DND-41 (cell line): ENCODE measurements around the gene TOGARAM1.
A peak's percentile ranks its signal among the peaks of the same experiment; 100 is the strongest.

Experiments used
- ATAC-seq: fragments of 200-7000 bp; cut with Tn5 transposase; 3 replicates; pipeline ENCODE4 v1.9.1; 2021; ENCODE audit warnings: low read depth; ENCODE audit not compliant: insufficient read depth
- DNase-seq: peaks from one replicate; pipeline ENCODE4 v3.0.0-alpha.2; 2020
- H2AFZ ChIP-seq: 2 replicates; pipeline ENCODE4 v1.6.0; 2012; ENCODE audit warnings: low read depth, low read length
- H3K27ac ChIP-seq: 2 replicates; pipeline ENCODE4 v1.5.1; 2012; ENCODE audit warnings: low read length, inconsistent platforms
- H3K27me3 ChIP-seq: fragments of 200-600 bp; sonication (generic); 2 replicates; pipeline ENCODE4 v1.6.0; 2012; ENCODE audit warnings: low read length, mild to moderate bottlenecking, inconsistent platforms; ENCODE audit not compliant: insufficient read depth, poor library complexity
- H3K36me3 ChIP-seq: 2 replicates; pipeline ENCODE4 v1.5.1; 2012; ENCODE audit warnings: low read length, inconsistent platforms; ENCODE audit not compliant: insufficient read depth
- H3K4me1 ChIP-seq: 2 replicates; pipeline ENCODE4 v1.5.1; 2012; ENCODE audit warnings: mild to moderate bottlenecking, low read length; ENCODE audit not compliant: insufficient read depth
- H3K4me2 ChIP-seq: 2 replicates; pipeline ENCODE4 v1.6.0; 2012; ENCODE audit warnings: mild to moderate bottlenecking, moderate library complexity, low read length, inconsistent platforms; ENCODE audit not compliant: insufficient read depth
- H3K4me3 ChIP-seq, 2 experiments: fragments of 200-600 bp in 1 of 2; shearing (Covaris generic) in 1 of 2; 2 replicates each; pipeline ENCODE4 v1.5.1; 2012 to 2016; ENCODE audit warnings: inconsistent platforms in 2 of 2, low read length in 2 of 2, mild to moderate bottlenecking in 2 of 2, low read depth in 1 of 2, moderate library complexity in 1 of 2
- H3K79me2 ChIP-seq: 2 replicates; pipeline ENCODE4 v1.6.0; 2012; ENCODE audit warnings: low read length, inconsistent platforms; ENCODE audit not compliant: insufficient read depth
- H3K9ac ChIP-seq: 2 replicates; pipeline ENCODE4 v1.6.0; 2012; ENCODE audit warnings: low read depth, mild to moderate bottlenecking, inconsistent platforms, low read length, moderate library complexity
- H3K9me3 ChIP-seq: 2 replicates; pipeline ENCODE4 v1.5.1; 2012; ENCODE audit warnings: low read length, moderate library complexity, mild to moderate bottlenecking, inconsistent platforms; ENCODE audit not compliant: insufficient read depth, severe bottlenecking
- H4K20me1 ChIP-seq: 2 replicates; pipeline ENCODE4 v1.6.0; 2012; ENCODE audit warnings: low read length; ENCODE audit not compliant: insufficient read depth
- CTCF ChIP-seq: IDR thresholded peaks from 2 replicates; pipeline ENCODE4 v1.5.1; 2012; ENCODE audit warnings: borderline replicate concordance, low read length, moderate library complexity, mild to moderate bottlenecking; ENCODE audit not compliant: poor library complexity, severe bottlenecking; ENCODE audit errors: extremely low read depth
- EZH2 ChIP-seq: IDR thresholded peaks from 3 replicates; pipeline ENCODE4 v1.6.1; 2012; ENCODE audit warnings: borderline replicate concordance, low read depth, mild to moderate bottlenecking, moderate library complexity, low read length, inconsistent platforms; ENCODE audit not compliant: severe bottlenecking

Gene TOGARAM1

DNA sequence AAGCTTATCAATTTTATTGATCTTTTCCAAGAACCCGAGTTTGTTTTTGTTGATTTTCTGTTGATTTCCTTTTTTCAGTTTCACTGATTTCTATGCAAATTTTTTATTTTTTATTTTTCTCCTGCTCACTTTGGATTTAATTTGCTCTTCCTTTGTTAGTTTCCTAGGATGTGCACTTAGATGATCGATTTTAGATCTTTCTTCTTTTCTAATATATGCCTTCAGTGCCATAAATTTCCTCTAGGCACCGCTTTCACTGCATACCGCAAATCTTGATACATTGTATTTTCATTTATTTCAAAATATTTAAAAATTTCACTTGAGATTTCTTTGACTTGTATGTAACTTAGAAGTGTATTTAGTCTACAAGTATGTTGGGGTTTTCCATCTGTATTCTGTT, 9.5 kb downstream of the TOGARAM1 start:
- no peak overlapping the region for H3K9ac ChIP-seq
- H4K20me1 ChIP-seq = peaks cover 8% of the 10 kb centered on the region; the same call in 1 of the 2 replicates
- H3K27me3 ChIP-seq = no peaks in the 10 kb centered on the region
- peaks cover 98% of the 10 kb centered on the region for H3K79me2 ChIP-seq
- no peak overlapping the region for H3K4me3 ChIP-seq
- no peak for DNase-seq
- no peaks in the 10 kb centered on the region for H3K9me3 ChIP-seq
- no peak overlapping the region for H3K27ac ChIP-seq
- H2AFZ ChIP-seq = no peak overlapping the region
- H3K4me1 ChIP-seq = peaks cover 41% of the 10 kb centered on the region
- peak overlapping the region; percentile 17; the same call in 1 of the 2 replicates for H3K4me2 ChIP-seq
- peaks cover 7% of the 10 kb centered on the region; the same call in 1 of the 2 replicates for H3K36me3 ChIP-seq
- TF ChIP-seq CTCF = no peak
- no peak for TF ChIP-seq EZH2
- no peak for ATAC-seq

GRCh38 chr14:44979273-44979672, 17.3 kb downstream of the TOGARAM1 start:
- H3K27me3 ChIP-seq = no peaks in the 10 kb centered on the region
- no peak overlapping the region for H3K9ac ChIP-seq
- ATAC-seq (no peak), DNase-seq (no peak)
- TF ChIP-seq EZH2 = no peak
- TF ChIP-seq CTCF = no peak
- H3K9me3 ChIP-seq = no peaks in the 10 kb centered on the region
- H3K4me2 ChIP-seq = no peak overlapping the region
- no peaks in the 10 kb centered on the region for H3K36me3 ChIP-seq
- H2AFZ ChIP-seq = no peak overlapping the region
- H3K4me1 ChIP-seq = no peaks in the 10 kb centered on the region
- H3K27ac ChIP-seq = no peak overlapping the region
- peaks cover 89% of the 10 kb centered on the region for H3K79me2 ChIP-seq
- H3K4me3 ChIP-seq = no peak overlapping the region
- H4K20me1 ChIP-seq = peaks cover 8% of the 10 kb centered on the region

DNA sequence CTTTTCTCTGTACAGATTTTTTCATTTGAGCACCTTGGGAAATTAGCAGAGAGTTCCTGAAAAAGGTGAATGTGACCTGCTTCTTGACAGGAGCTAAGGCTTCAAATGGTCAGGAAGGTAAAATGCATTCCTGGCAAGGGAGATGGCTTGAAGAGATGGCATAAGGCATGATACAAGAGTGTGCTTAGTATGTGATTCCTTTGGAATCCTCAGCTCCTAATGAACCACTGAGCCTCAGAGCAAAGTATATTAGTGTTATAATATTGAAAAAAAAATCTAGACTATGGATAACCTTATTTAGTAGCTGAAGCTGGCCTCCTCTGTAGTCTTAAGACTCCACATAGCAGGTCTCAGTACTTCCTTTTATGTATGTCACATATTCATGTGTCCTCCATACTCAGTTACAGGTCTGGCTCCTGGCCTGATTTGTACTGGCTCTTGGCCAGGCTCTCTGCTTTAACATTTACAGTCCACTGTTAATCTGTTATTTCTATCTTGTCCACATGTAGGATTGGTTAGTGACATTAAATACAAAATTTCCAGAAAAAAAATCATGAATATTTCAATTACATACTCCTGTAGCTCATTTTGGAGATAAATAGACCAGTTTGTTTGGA, 17.9 kb downstream of the TOGARAM1 start:
- H2AFZ ChIP-seq = no peak overlapping the region
- no peak overlapping the region for H3K4me2 ChIP-seq
- no peak overlapping the region for H3K9ac ChIP-seq
- TF ChIP-seq CTCF (no peak), EZH2 (no peak)
- no peak for DNase-seq
- no peak overlapping the region for H3K4me3 ChIP-seq
- H3K27me3 ChIP-seq = no peaks in the 10 kb centered on the region
- H3K4me1 ChIP-seq = no peaks in the 10 kb centered on the region
- no peaks in the 10 kb centered on the region for H3K36me3 ChIP-seq
- H4K20me1 ChIP-seq = peaks cover 8% of the 10 kb centered on the region
- peaks cover 88% of the 10 kb centered on the region for H3K79me2 ChIP-seq
- ATAC-seq = no peak
- H3K27ac ChIP-seq = no peak overlapping the region
- H3K9me3 ChIP-seq = no peaks in the 10 kb centered on the region
